Stimulated activated CD8-positive, alpha-beta memory T cell treated with anti-CD3 and anti-CD28 coated beads, Interleukin-15, amount 100 ng/mL, for 1 hour (primary cell): ENCODE results near the gene IGFBP5.

Experiments
- DNase-seq: peaks from one replicate; pipeline ENCODE4 v3.0.0-alpha.2; 2020; ENCODE audit warnings: low read depth

IGFBP5 gene

DNA sequence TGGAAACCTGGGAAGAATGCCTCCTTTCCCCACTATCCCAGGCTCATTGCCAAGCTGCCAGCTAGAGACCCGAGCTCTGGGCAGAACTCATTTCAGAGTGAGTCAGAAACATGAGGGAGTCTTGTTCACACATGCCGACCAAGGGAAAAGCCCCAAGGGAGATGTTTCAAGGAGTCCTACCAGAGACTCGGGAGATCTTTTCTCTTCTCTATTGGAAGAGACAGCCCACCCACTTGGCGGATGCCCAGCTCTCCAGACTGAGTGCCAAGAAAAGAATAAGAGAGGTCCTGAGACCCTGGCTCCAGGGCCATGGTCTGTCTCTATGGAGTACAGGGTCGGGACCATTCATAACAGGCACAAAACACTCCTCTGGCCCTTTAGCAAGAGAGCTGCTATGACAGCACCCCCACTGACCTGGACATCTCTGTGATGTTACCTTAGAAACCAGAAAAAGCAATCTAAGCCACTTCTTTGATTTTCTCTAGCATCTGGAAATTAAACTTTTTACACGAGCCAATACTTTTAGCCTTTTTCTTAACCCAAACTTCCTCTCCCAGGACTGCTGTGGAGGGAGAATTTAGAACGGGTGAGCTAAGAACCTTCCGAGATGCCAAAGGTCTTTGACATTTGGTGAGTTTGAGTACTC, 18.5 kb upstream of the IGFBP5 start:
- DNase-seq = no peak

DNA sequence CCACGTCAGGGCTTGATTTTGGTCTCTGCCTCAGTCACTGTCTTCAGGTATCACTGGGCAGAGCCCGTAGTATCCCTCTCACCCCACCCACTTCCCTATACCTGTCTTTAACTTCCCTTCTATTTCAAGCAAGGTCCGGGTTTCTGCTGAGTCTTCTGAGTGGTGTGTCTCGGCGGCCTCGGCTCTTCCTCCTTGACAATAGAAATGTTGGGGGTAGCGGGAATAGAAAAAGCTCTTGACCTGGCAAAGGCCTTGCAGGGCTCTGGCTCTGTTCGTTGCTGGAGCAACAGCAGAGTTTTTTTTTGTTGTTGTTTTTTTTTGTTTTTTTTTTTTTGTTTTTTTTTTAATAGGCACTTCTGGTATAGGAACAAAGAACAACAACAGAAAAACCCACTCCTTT, 16.0 kb upstream of the IGFBP5 start:
- DNase-seq = no peak

DNA sequence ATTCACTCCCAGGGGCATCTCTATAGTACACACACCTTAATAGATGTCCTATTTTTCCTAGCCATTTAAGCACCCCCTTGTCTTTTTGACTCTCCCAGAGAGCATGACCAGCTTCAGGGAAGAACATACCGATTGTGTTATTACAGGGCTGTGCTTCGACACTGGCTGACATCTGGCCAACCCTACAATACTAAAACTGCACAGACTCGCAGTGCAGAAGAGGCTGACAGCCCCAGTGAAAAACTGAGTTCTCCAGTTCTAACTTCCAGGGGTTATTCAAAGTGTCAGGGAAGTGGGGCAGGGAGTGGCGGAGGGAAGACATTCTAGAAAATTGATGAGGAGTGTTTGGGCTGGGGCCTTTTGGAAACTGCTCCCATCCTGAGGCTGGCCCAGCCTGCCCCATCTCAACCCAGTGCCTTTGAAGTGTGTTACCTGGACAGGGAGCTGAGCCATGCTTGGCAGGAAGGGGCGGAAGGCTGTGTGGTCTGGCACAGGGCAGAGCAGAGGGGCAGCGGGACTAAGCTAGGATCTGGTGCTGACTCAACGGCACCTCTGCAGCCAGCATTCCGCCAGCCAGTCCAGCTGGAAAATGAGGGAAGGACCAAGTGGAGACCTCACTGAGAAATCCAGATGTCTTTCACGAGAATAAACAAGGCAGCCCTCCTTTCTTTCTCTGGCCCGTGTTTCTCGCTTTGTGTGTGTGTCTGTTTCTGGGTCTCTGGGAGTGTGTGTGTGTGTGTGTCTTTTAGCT, 15.4 kb upstream of the IGFBP5 start:
- DNase-seq = no peak

- no peak for DNase-seq
These were observed 7.4 kb upstream of the IGFBP5 start for GRCh38 chr2:216702756-216703155.

DNA sequence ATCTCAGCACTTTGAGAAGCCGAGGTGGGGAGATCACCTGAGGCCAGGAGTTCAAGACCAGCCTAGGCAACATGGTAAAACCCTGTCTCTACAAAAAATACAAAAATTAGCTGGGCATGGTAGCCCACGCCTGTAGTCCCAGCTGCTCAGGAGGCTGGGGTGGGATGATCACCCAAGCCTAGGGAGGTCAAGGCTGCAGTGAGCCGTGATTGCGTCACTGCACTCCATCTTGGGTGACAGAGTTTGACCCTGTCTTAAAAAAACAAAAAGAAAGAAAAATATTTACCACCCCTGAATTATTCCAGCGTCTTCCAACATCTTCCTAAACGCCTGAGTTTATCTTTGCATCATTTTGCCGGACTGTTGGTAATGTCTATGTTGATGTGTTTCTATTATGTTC, 6.2 kb upstream of the IGFBP5 start:
- no peak for DNase-seq

- DNase-seq = no peak
These were observed 5.4 kb upstream of the IGFBP5 start for GRCh38 chr2:216700781-216701180.

- DNase-seq = no peak
These were observed 4.8 kb upstream of the IGFBP5 start for GRCh38 chr2:216700088-216700567.

GRCh38 chr2:216698895-216699294, 3.5 kb upstream of the IGFBP5 start:
- no peak for DNase-seq

DNA sequence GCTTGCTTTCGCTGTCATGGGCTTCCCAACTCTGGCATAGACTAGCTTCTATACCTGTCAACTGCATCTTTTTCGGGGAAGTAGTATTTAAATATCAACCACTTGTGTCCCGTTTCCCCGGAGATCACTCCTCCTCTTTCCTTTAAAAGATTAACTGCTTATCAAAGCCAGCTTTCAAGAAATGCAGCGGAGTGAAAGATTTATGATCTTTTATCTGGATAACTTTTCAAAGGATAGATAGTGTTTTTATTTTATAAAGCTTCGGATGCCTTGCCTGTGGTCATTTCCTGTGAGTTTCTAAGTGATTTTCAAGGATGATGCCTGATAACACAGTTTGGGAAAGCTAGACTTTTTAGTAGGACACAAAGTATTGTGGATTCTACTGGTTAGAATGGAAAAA, 2.9 kb upstream of the IGFBP5 start:
- no peak for DNase-seq

GRCh38 chr2:216696751-216697560, 1.6 kb upstream of the IGFBP5 start:
- DNase-seq = no peak

GRCh38 chr2:216696321-216696720, 972 bp upstream of the IGFBP5 start:
- no peak for DNase-seq

- DNase-seq = no peak
These were observed 527 bp downstream of the IGFBP5 start for GRCh38 chr2:216694826-216695217.

GRCh38 chr2:216694082-216694825, 1.1 kb downstream of the IGFBP5 start:
- DNase-seq = no peak

DNA sequence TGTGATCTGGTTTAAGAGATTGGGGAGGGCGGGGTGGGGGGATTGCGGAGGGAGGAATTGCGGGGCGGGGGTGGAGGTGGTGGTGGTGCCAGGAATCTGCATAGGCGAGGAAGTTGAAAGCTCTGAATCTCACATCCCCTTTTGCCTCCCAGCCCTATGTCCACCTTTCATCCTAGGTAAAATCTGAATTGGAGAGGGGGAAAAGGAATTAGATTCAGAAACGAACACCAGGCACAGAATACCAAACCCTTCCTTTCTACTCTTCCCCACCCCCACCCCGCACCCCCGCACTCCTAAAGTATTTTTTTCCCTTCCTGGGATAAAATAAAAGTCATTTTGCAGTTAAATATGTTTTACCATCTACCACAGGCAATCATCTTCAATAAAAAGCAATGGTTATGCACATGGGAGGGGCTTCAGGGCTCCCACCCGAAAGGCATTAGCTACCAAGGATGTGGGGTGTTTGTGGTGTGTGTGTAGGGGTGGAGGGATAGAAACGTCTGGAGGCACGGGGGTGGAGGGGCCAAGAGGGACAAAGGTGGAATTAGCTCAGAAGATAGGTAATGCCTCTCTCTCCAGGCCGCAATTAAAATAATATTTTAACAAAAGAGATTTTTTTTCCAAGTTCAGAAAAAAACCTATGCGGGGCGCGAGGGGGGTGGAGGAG, 1.8 kb downstream of the IGFBP5 start:
- no peak for DNase-seq

DNA sequence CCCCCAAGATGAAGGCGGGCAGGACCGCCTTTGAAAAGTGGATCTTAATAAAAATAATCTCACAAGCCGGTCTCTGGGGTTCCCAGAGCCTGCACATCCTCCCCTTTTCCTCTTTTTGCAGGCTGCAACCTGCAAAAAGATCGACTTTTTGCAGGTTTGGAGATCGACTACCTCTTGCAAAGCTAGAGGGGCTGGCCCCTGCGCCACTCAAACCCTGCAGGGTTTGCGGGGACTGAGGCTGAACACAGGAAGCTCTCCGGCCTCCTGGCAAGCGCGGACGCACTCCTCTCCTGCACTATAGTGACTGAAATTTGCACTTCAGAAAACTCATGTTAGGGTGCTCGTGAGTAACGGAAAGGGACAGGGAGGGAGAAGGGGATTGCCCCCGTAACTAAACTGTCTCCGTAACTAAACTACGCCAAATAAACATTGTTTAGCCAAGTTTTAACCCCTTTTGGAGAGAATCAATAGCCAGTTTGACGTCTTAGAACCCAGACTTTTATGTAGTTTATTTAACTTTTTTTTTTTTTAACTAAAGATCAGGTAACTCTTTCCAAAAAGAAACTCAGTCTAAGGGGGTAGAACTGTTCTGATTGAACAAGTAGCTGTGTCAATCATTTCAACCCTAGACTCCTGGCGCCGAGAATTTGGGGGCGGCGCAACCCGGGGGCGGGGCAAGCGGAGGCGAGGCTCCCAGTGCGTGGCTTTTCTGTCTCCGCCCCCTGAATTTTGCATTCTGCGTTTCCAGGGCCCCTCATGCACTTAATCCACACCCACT, 2.5 kb downstream of the IGFBP5 start:
- peak; percentile 27 for DNase-seq

DNA sequence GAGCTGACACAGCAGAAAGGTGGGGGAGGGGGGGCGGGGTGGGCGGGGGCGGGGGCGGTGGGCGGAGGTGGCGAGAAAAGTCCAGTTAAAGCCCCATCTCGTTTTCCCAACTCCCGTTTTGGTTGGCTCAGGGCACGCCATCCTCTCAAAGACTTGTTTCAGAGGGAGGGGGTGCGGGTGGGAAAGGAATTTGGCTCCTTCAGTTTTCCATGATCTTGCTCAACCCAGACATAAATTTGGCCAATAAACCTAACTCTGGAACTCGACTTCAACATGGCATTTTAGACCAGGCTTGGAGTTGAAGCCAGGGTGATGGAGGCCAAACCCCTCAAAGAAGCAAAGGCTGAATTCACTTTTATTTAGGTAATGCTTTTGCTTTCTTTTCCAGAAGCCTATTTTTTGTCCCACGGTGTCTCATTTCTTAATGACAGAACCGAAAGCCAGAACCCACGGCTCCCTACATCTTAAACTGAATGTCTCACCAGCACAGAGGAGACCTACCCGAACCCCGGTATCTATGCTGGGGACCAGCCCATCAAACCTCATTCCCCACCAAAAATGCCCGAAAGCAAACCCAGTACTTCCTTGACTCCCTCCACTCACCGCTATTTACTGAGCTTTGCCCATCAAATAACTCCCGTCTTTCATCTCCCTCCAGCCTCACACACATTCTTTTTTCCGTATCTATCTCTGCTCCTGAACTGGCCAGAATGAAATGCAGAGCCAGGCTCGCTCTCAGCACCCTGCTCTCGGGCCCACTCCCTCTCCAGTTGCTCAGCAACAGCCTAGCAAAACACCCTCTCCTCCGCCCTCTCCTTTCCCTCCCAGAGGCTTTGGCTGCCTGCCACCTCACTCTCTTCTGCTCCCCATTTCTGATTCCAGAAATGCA, 4.3 kb downstream of the IGFBP5 start:
- DNase-seq = no peak

GRCh38 chr2:216690456-216690852, 4.9 kb downstream of the IGFBP5 start:
- DNase-seq = no peak

DNA sequence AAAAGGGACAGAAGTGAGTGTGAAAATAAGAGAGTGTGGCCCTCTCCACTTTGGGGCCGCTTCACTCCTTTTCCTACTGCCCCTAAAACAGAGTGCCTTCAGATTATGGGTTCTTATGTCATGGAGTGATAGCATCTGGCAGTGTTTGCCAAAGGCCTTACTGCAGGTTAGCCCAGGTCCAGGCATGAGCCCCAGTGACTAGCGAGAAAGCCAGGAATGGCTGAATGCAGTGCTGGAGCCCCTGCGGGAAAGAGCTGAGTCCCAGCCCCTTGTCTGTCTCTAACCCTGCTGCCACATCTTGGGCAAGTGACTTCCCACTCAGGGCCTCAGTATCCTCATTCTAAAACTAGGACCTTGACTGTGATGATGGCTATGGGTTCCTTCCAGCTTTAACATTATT, 6.0 kb downstream of the IGFBP5 start:
- DNase-seq = no peak

- DNase-seq = no peak
These were observed 6.5 kb downstream of the IGFBP5 start for GRCh38 chr2:216688731-216689340.
